ENCODE data around the gene ANKRD6. TPM values are rescaled to one million over a fixed set of nuclear protein-coding genes. Genes with fewer than 3 reads are reported as not detected.
A peak's percentile ranks its signal among the peaks of the same experiment; 100 is the strongest.

Gene ANKRD6
- total RNA-seq, 4 donors from 2014 or later, result 9.8 to 19.0 (median 12.2) TPM

GRCh38 chr6:89597372-89597771, 164.4 kb downstream of the ANKRD6 start:
- TF ChIP-seq POLR2AphosphoS5 (IDR thresholded peaks at IDR 0.05) (no peak), POLR2A (IDR thresholded peaks at IDR 0.05) (no peak), EP300 (IDR thresholded peaks at IDR 0.05) (no peak), CTCF (IDR thresholded peaks at IDR 0.05) (no peak)
- H3K9me3 ChIP-seq, result no peaks in the 10 kb centered on the region
- no peaks in the 10 kb centered on the region for H3K4me1 ChIP-seq
- H3K27me3 ChIP-seq, result no peaks in the 10 kb centered on the region
- ATAC-seq, result no peak
- no peaks in the 10 kb centered on the region for H3K36me3 ChIP-seq
- H3K27ac ChIP-seq, result no peak overlapping the region
- H3K4me3 ChIP-seq, result no peak overlapping the region
- 47 to 50% methylated on average over 1 to 2 of the region's 2 CpGs for WGBS, 2 donors (ENCODE audit: low coverage in 1 of 2)

GRCh38 chr6:89597988-89598387, 165.0 kb downstream of the ANKRD6 start:
- WGBS, 2 donors (ENCODE audit: low coverage in 1 of 2), result 10 to 21% methylated on average over 2 of the region's 3 CpGs
- H3K9me3 ChIP-seq, result no peaks in the 10 kb centered on the region

GRCh38 chr6:89599727-89600126, 166.8 kb downstream of the ANKRD6 start:
- ATAC-seq, result no peak
- Histone ChIP-seq H3K27ac (no peak overlapping the region), H3K4me1 (no peaks in the 10 kb centered on the region), H3K36me3 (peaks cover 0 to 5% of the 10 kb centered on the region in 2 donors), H3K27me3 (no peaks in the 10 kb centered on the region), H3K4me3 (no peak overlapping the region), H3K9me3 (no peaks in the 10 kb centered on the region)
- TF ChIP-seq EP300 (IDR thresholded peaks at IDR 0.05) (no peak), POLR2AphosphoS5 (IDR thresholded peaks at IDR 0.05) (no peak), CTCF (IDR thresholded peaks at IDR 0.05) (no peak), POLR2A (IDR thresholded peaks at IDR 0.05) (no peak)
- 64% methylated on average over 2 of the region's 7 CpGs; no CpG with 5 or more reads in 1 of the 2 donors for WGBS, 2 donors (ENCODE audit: low coverage in 1 of 2)

More at GRCh38 chr6:89597988-89598387, 165.0 kb downstream of the ANKRD6 start:
- Histone ChIP-seq H3K4me3 (no peak overlapping the region), H3K4me1 (no peaks in the 10 kb centered on the region), H3K27ac (no peak overlapping the region), H3K36me3 (peaks cover 0 to 5% of the 10 kb centered on the region in 2 donors), H3K27me3 (no peaks in the 10 kb centered on the region)
- TF ChIP-seq POLR2A (IDR thresholded peaks at IDR 0.05), result no peak
- TF ChIP-seq POLR2AphosphoS5 (IDR thresholded peaks at IDR 0.05), result no peak
- no peak for TF ChIP-seq CTCF (IDR thresholded peaks at IDR 0.05)
- ATAC-seq, result peak; percentile 37

GRCh38 chr6:89602166-89602565, 169.2 kb downstream of the ANKRD6 start:
- Histone ChIP-seq H3K4me1 (no peaks in the 10 kb centered on the region), H3K27me3 (no peaks in the 10 kb centered on the region), H3K27ac (no peak overlapping the region), H3K9me3 (no peaks in the 10 kb centered on the region), H3K4me3 (no peak overlapping the region), H3K36me3 (peaks cover 0 to 16% of the 10 kb centered on the region in 2 donors)
- no peak for TF ChIP-seq CTCF (IDR thresholded peaks at IDR 0.05)
- TF ChIP-seq POLR2A (IDR thresholded peaks at IDR 0.05), result no peak
- no peak for TF ChIP-seq EP300 (IDR thresholded peaks at IDR 0.05)
- TF ChIP-seq POLR2AphosphoS5 (IDR thresholded peaks at IDR 0.05), result no peak
- no peak for ATAC-seq
- WGBS, 2 donors (ENCODE audit: low coverage in 1 of 2), result no CpG with 5 or more reads among the region's 6 CpGs

GRCh38 chr6:89604653-89605052, 171.7 kb downstream of the ANKRD6 start:
- ATAC-seq, result no peak
- Histone ChIP-seq H3K4me1 (no peaks in the 10 kb centered on the region), H3K27me3 (no peaks in the 10 kb centered on the region), H3K9me3 (no peaks in the 10 kb centered on the region), H3K36me3 (peaks cover 0 to 16% of the 10 kb centered on the region in 2 donors), H3K4me3 (no peak overlapping the region), H3K27ac (no peak overlapping the region)
- TF ChIP-seq POLR2AphosphoS5 (IDR thresholded peaks at IDR 0.05) (no peak), POLR2A (IDR thresholded peaks at IDR 0.05) (no peak), CTCF (IDR thresholded peaks at IDR 0.05) (no peak), EP300 (IDR thresholded peaks at IDR 0.05) (no peak)
- WGBS, 2 donors (ENCODE audit: low coverage in 1 of 2), result 78 to 83% methylated on average over 3 to 4 of the region's 5 CpGs
